Endothelial cell of umbilical vein (primary cell): ENCODE data around the gene ELMO1.

Source experiments
- CTCF ChIP-seq, 2 donors: IDR thresholded peaks; 1 replicate in 1 of 2; 2 replicates in 1 of 2; pipeline ENCODE4 v1.5.1; 2011; ENCODE audit warnings: low read length in 2 of 2, mild to moderate bottlenecking in 2 of 2, moderate library complexity in 2 of 2, control low read depth in 1 of 2, inconsistent platforms in 1 of 2, low read depth in 1 of 2; ENCODE audit not compliant: insufficient read depth in 1 of 2; ENCODE audit errors: extremely low read depth in 1 of 2
- EZH2 ChIP-seq: IDR thresholded peaks from 2 replicates; pipeline ENCODE4 v1.6.1; 2012; ENCODE audit warnings: borderline replicate concordance, low read depth, mild to moderate bottlenecking, moderate library complexity, low read length, inconsistent platforms; ENCODE audit not compliant: severe bottlenecking
- FOS ChIP-seq: IDR thresholded peaks from 2 replicates; pipeline ENCODE4 v1.6.1; 2011; ENCODE audit warnings: mild to moderate bottlenecking, low read length, moderate library complexity, borderline replicate concordance; ENCODE audit not compliant: insufficient read depth
- GATA2 ChIP-seq: IDR thresholded peaks from 2 replicates; pipeline ENCODE4 v1.7.0; 2011; ENCODE audit warnings: low read depth, mild to moderate bottlenecking, moderate library complexity, mixed read lengths, low read length; ENCODE audit not compliant: insufficient read length, insufficient read depth
- JUN ChIP-seq: IDR thresholded peaks from 2 replicates; pipeline ENCODE4 v1.6.1; 2011; ENCODE audit warnings: borderline replicate concordance, low read depth; ENCODE audit not compliant: insufficient read length, insufficient read depth
- POLR2A ChIP-seq: IDR thresholded peaks from 2 replicates; pipeline ENCODE4 v1.6.1; 2012; ENCODE audit warnings: low read depth, mild to moderate bottlenecking, control low read depth, low read length
- POLR2AphosphoS5 ChIP-seq: IDR thresholded peaks from 2 replicates; pipeline ENCODE4 v1.6.1; 2012; ENCODE audit warnings: low read depth, mild to moderate bottlenecking, control low read depth, low read length, moderate library complexity; ENCODE audit not compliant: insufficient read depth
- TF ChIP-seq, protein P1 (sequence below): IDR thresholded peaks from 2 replicates; pipeline ENCODE4 v1.6.1; 2011; ENCODE audit not compliant: insufficient read depth, insufficient read length

DNA sequence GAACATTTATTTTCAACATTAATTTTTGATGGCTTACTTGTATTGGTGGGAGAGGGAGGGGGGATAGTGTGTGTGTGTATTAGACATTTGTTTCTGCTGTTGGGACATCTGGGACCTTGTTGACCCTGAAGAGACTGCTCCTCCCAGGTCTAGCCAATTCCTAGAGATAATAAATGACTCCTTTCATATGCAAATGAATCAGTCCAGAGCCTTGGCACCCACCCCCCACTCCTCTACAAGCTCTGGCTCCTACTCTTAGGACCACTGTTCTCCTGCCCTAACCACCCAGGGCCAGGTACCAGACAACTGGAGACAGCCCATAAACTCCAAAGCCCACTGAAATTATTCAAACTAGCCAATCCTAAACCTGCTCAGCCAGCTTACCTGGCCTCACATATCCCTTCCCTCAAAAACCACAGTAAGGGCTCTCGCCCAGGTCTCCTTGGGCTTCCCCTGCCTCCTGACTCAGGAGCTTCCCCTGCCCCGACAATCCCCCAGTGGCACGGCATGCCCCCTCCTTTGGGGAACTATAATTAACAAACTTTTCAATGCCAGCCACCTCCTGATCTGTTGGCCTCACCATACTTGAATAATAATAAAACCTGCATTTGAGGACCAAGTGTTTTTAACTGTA, 233.3 kb downstream of the ELMO1 start:
- TF ChIP-seq EZH2 (no peak), FOS (no peak), POLR2AphosphoS5 (no peak), CTCF (IDR thresholded peaks at IDR 0.05; ENCODE audit: extremely low read depth in 1 of 2, insufficient read depth in 1 of 2, low read depth in 1 of 2, low read length in 2 of 2) (no peak), POLR2A (no peak), GATA2 (no peak), JUN (no peak)
- TF ChIP-seq, protein P1, sequence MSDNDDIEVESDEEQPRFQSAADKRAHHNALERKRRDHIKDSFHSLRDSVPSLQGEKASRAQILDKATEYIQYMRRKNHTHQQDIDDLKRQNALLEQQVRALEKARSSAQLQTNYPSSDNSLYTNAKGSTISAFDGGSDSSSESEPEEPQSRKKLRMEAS, result no peak
